DMS53 treated with DMSO at 0.1 percent for 48 hours (cell line): Measurements from ENCODE around the gene PCBP3.
"Not testable (repeated sequence)": the region's sequence is repeated elsewhere in the genome, so short reads cannot be mapped to it uniquely, and the experiment has no call there.

ENCODE experiments used
- DNase-seq: peaks from one replicate; lab custom pipeline; 2025; ENCODE audit not compliant: unreplicated experiment; lab: John Stamatoyannopoulos, UW

Gene PCBP3

GRCh38 chr21:45634511-45635183 lies 8.9 kb upstream of the PCBP3 start:
- no peak for DNase-seq

- DNase-seq = no peak
Measured at GRCh38 chr21:45635271-45636151, 8.0 kb upstream of the PCBP3 start.

- no peak for DNase-seq
Measured at GRCh38 chr21:45636459-45636858, 7.1 kb upstream of the PCBP3 start.

- DNase-seq = no peak
Measured at GRCh38 chr21:45636951-45637646, 6.4 kb upstream of the PCBP3 start.

- DNase-seq = no peak
Measured at GRCh38 chr21:45637883-45638282, 5.6 kb upstream of the PCBP3 start.

- DNase-seq = no peak
Measured at GRCh38 chr21:45638707-45639106, 4.8 kb upstream of the PCBP3 start.

- DNase-seq = no peak
Measured at GRCh38 chr21:45639206-45640000, 4.1 kb upstream of the PCBP3 start.

GRCh38 chr21:45640001-45640887 lies 3.3 kb upstream of the PCBP3 start:
- no peak for DNase-seq

GRCh38 chr21:45640888-45641479 lies 2.5 kb upstream of the PCBP3 start:
- DNase-seq = peak; percentile 68

- no peak for DNase-seq
Measured at GRCh38 chr21:45641480-45642035, 2.0 kb upstream of the PCBP3 start.

GRCh38 chr21:45642122-45642813 lies 1.3 kb upstream of the PCBP3 start:
- no peak for DNase-seq

GRCh38 chr21:45644041-45644906 lies 749 bp downstream of the PCBP3 start:
- no peak for DNase-seq

GRCh38 chr21:45651921-45652320 lies 8.4 kb downstream of the PCBP3 start:
- no peak for DNase-seq

GRCh38 chr21:45655124-45655523 lies 11.6 kb downstream of the PCBP3 start:
- no peak for DNase-seq

GRCh38 chr21:45656114-45656513 lies 12.6 kb downstream of the PCBP3 start:
- DNase-seq = not testable (repeated sequence)

GRCh38 chr21:45661913-45662622 lies 18.5 kb downstream of the PCBP3 start:
- DNase-seq = not testable (repeated sequence)

- DNase-seq = not testable (repeated sequence)
Measured at GRCh38 chr21:45662623-45663245, 19.2 kb downstream of the PCBP3 start.
